GM19438 (cell line): ENCODE measurements around the gene ZNF576.
"Not testable (repeated sequence)": the region's sequence is repeated elsewhere in the genome, so short reads cannot be mapped to it uniquely, and the experiment has no call there.

ENCODE experiments used
- ATAC-seq: cut with Tn5 transposase; IDR thresholded peaks from one replicate; pipeline ENCODE4 v1.9.1; 2021; ENCODE audit warnings: low read depth; ENCODE audit not compliant: unreplicated experiment

The ZNF576 gene

GRCh38 chr19:43623889-43624670 lies 27.7 kb downstream of the ZNF576 start:
- ATAC-seq: no peak

DNA sequence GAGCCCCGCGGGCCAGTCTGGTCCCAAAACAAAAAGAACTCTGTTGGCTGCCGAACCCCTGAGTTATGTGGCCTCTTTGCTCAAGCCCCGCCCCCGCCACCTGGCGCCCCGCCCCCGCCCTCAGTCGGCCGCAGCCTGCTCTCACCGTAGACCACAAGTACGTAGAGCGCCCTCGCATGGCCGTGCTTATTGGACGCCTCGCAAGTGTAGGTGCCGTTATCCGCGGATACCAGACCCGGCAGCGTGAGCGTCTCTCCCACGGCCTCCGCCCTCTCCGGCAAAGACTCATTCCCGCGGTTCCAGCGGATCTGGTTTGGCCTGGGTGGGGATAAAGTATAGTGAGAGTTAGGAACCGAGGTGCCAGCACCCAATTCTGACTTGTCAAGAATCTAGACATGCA lies 28.5 kb downstream of the ZNF576 start:
- no peak for ATAC-seq

DNA sequence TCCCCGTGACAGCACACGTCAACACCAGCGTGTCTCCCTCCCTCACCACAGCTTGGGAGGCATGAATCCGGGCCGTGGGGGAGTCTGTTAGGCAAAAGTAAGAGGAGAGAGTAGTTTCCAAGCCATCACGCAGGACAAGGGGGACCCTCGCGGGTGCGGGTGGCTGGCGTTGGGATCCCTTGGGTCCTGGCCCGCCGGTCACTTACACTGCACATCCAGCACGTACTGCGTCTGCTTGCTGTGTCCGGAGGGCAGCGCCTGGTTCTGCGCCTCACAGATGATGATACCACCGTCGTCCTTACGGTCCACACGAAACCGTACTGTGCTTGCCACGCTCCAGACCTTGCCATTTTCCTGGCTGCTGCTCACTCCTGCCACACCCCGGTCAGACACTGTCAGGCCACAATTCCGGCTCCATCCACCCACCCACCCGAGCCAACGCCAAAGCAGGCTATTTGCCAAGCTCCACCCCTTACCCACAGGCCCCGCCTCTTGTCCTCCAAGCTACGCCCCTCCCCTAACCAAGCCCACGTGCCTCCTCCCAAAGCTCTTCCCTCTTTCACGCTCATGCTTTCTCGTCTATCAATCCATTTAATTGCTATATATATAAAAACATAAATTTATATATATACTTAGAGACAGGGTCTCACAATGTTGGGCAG lies 29.7 kb downstream of the ZNF576 start:
- ATAC-seq: no peak

- no peak for ATAC-seq
Observed at GRCh38 chr19:43626838-43627237, 30.4 kb downstream of the ZNF576 start.

DNA sequence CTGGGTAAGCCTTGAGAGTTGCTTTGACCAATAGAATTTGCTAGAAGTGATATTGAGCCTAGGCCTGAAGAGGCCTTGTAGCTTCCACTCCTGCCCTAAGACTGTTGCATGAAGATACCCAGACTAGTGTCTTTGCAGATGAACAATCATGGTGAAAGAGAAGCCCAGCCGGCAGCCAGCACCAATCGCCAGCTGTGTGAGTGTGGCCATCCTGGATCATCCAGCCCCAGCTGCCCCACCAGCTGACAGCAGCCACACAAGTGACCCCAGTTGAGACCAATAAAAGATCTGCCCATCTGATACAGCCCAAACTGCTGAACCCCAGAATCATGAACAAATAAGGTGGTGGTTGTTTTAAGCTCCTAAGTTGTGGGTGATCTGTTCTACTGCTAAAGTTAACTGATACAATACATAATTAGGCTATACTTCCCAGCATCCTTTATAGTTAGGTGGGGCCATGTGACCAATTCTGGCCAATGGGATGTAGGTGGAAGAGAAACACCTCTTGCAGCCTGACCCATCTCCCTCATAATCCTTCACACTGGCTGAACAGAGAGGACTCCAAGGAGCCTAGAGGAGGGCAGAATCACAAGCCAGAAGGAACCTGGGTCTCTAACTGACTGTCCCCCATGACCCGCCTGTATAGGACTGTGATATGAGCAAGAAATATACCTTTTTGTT lies 32.4 kb downstream of the ZNF576 start:
- ATAC-seq: no peak

- no peak for ATAC-seq
Observed at GRCh38 chr19:43631491-43631890, 35.1 kb downstream of the ZNF576 start.

- ATAC-seq: no peak
Observed at GRCh38 chr19:43633520-43633919, 37.1 kb downstream of the ZNF576 start.

DNA sequence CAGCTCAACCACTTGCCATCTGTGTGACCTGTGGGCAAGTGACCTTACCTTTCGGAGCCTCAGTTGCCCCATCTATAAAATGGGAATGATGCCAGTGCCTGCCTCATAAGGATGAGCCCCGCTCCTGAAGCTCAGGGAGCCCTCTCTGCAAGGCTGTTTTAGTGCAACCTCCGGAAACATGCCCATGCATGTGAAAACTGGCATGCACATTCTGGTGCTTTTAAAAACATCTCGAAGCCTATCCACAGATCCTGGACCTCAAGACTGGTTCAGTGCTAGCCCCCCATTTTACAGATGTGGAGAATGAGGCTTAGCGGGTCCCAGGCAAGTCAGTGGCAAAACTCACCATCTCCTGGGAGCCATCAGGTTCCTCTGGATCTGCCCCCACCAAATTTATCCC lies 37.7 kb downstream of the ZNF576 start:
- ATAC-seq: no peak

- ATAC-seq: no peak
Observed at GRCh38 chr19:43634506-43634871, 38.1 kb downstream of the ZNF576 start.

GRCh38 chr19:43634872-43635560 lies 38.6 kb downstream of the ZNF576 start:
- no peak for ATAC-seq

DNA sequence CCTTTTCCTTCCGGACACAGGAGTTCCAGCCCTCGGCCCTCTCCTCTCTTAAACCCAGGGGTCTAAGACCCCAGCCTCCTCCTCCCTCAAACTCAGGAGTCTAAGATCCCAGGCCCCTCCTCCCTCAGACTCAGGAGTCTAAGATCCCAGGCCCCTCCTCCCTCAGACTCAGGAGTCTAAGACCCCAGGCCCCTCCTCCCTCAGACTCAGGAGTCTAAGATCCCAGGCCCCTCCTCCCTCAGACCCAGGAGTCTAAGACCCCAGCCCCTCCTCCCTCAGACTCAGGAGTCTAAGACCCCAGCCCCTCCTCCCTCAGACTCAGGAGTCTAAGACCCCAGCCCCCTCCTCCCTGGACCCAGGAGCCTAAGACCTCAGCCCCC lies 39.2 kb downstream of the ZNF576 start:
- not testable (repeated sequence) for ATAC-seq

DNA sequence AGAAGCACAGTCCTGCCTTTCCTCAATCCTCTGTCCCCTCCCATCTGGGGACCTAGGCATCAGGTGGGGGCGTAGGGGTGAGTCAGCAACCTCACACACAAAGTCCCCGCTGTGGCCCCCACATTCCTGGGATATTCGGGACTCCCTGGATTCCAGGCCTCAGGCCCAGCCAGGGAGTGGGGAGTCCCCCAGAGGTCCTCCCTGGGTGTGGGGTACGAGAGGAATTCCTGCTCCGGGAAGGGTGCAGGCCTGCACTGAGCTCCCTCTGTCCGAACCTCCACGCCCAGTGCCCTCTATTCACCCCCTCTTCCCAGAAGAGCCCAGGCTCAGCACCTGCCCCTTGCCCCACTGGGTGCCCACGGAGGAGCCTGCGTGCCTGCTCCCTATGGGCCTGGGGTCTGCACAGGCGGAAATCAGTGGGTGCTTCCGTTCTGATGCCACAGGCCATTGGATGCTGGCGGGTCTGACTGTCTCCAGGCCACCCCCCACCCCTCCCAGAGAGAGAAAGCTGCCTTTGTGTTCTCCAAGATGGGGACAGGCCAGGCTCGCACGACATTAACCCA lies 39.8 kb downstream of the ZNF576 start:
- ATAC-seq: no peak

DNA sequence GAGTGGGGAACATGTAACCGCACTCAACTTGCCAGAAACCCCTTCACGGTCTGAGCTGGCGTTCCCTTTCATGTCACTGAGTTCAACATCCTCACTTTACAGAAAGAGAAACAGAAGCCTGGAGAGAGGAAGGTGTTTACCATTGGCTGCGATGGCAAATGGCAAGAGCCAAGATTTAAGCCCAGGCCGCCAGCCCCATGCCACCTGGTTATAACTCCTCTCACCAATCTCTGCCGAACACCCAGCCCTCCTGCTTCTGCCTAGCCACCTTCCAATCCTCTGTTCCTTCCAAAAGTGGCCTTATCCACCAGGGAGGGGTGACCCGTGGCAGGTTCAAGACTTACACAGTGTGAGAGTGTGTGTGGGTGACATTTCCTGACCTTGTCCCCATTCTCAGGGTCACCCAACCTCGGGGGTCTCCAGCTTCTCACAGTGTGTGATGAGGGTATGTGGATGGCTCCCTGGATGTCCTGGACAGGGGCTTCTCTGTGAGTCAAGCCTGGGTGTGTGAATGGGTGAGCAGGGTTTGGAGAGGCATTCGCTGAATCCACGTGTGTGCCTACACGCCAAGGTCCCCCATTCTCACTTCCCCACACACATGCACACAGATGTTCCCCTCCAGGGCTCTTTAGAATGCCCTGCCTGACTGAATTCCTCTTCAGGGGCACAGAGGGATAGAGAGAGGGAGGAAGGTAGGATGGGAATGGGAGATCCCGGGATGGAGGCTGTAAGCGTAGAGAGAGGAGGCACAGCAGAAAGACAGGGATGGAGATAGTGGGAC lies 42.0 kb downstream of the ZNF576 start:
- no peak for ATAC-seq

GRCh38 chr19:43638995-43639518 lies 42.7 kb downstream of the ZNF576 start:
- ATAC-seq: no peak

- ATAC-seq: no peak
Observed at GRCh38 chr19:43639519-43640423, 43.4 kb downstream of the ZNF576 start, which contains the start of gene CADM4. CADM4 (minus strand) TSS chr19:43639850; CDS start chr19:43639790, 60 bp downstream.

DNA sequence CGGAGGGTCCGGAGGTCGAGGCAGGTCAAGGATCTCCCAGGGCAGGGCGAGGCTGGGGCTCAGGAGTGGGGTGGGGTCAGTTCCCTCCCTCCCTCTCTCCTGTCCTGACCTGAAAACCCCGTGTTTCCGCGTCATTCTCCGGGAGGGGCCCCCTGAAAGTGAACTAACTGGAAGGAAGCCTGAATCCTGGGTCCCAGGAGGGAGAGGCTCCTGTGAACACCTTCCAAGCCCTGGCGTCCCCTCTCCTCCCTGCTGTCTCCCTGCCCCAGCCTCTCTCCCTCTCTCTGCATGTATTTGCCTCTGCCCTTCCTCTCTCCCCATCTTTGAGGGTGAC lies 44.0 kb downstream of the ZNF576 start:
- ATAC-seq: no peak

DNA sequence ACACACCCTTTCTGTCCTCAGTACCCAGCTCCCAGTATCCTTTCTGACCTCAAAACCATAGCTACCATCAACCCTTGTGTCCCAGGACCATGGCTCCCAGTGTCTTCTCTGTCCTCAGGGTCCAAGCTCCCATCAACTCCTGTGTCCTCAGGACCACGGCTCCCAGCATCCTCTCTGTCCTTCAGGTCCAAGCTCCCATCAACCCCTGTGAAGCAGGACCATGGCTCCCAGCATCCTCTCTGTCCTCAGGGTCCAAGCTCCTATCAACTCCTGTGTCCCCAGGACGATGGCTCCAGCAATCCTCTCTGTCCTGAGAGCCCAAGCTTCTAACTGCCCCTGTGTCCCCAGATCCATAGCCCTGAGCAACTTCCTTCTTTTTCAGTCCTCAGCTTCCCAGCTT lies 44.9 kb downstream of the ZNF576 start:
- no peak for ATAC-seq

DNA sequence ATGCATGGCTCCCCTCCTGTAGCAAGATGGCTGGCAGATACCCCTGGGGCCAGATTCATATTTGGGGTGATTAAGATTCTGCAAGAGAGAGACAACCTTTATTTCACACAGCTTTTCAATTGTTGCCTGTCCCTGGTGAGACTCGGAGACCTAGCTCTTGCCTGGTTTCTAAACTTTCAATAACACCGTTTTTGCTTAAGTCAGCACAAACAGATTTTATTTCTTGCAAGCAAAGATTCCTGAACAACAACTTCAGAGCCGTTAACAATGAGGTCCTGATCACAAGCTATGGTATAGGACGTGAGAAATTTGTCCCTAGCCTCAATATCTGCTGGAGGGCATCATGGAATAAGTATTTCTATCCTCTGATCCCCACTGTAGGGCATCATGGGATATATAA lies 46.1 kb downstream of the ZNF576 start:
- no peak for ATAC-seq

DNA sequence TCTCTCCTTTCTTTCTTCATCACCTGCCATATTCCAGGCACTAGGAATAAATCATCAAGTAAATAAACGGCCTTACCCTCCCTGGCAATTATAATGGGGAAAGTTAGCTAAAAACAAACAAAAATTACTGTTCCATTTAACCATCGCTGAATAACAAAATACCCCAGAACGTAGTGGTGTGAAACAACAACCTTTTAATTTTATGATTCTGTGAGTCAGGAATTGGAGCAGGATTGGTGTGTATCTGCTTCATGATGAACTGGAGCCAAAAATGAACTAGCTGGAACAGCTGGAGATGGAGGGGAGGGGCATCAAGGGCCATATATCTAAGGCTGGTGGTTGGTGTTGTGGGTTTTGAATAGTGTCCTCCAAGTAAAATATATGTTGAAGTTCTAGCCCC lies 46.9 kb downstream of the ZNF576 start:
- ATAC-seq: no peak
